VCaP (cell line): ENCODE measurements around the gene CTIF.

Experiments used
- H3K27ac ChIP-seq: fragments of 450-650 bp; 2 replicates; pipeline ENCODE4 v1.5.1; 2017
- CTCF ChIP-seq: fragments of 450-650 bp; conservative IDR thresholded peaks from 2 replicates; pipeline ENCODE4 v1.5.1; 2017; ENCODE audit warnings: mild to moderate bottlenecking, moderate library complexity

The CTIF gene

GRCh38 chr18:48732767-48733424 lies 194.1 kb downstream of the CTIF start:
- H3K27ac ChIP-seq = no peak overlapping the region
- no peak for TF ChIP-seq CTCF

GRCh38 chr18:48733643-48734253 lies 194.9 kb downstream of the CTIF start:
- no peak for TF ChIP-seq CTCF
- H3K27ac ChIP-seq = no peak overlapping the region

GRCh38 chr18:48734460-48734859 lies 195.6 kb downstream of the CTIF start:
- TF ChIP-seq CTCF = no peak

GRCh38 chr18:48735080-48735676 lies 196.3 kb downstream of the CTIF start:
- TF ChIP-seq CTCF = no peak
- H3K27ac ChIP-seq = no peak overlapping the region

More at GRCh38 chr18:48734460-48734859, 195.6 kb downstream of the CTIF start:
- H3K27ac ChIP-seq = no peak overlapping the region

GRCh38 chr18:48735681-48736255 lies 196.9 kb downstream of the CTIF start:
- no peak overlapping the region for H3K27ac ChIP-seq
- TF ChIP-seq CTCF = no peak

GRCh38 chr18:48736321-48737260 lies 197.8 kb downstream of the CTIF start:
- TF ChIP-seq CTCF = no peak
- H3K27ac ChIP-seq = no peak overlapping the region
